ENCODE results near the gene APOBR. TPM values are rescaled to one million over a fixed set of nuclear protein-coding genes. Genes with fewer than 3 reads are reported as not detected.

APOBR gene
- total RNA-seq, 1 experiment from 2014 or later = 0.05 TPM

- no peak overlapping the region for H3K9ac ChIP-seq (ENCODE audit: low read length)
- H3K79me2 ChIP-seq (ENCODE audit: insufficient read depth, low read length) = no peaks in the 10 kb centered on the region
- BruUV-seq (replicated peaks) = no TSS peak
- peaks cover 0 to 12% of the 10 kb centered on the region in 2 experiments; a peak in 3 of 4 replicates for H3K4me1 ChIP-seq (ENCODE audit: control insufficient read depth in 1 of 2, insufficient read depth in 2 of 2, low read length in 2 of 2)
- H3K27me3 ChIP-seq (ENCODE audit: insufficient read depth, low read length) = no peaks in the 10 kb centered on the region
- TF ChIP-seq ELF1 (IDR thresholded peaks at IDR 0.05; ENCODE audit: borderline replicate concordance, low read depth) (no peak), CBX3 (IDR thresholded peaks at IDR 0.05; ENCODE audit: low read depth) (no peak), EZH2 (IDR thresholded peaks at IDR 0.05) (no peak), POLR2AphosphoS5 (IDR thresholded peaks at IDR 0.05; ENCODE audit: low read depth, low read length) (no peak), EGR1 (IDR thresholded peaks at IDR 0.05; ENCODE audit: low read depth) (no peak), EZH2phosphoT487 (IDR thresholded peaks at IDR 0.05; ENCODE audit: borderline replicate concordance) (no peak), REST (IDR thresholded peaks at IDR 0.05; ENCODE audit: low read depth) (no peak), YY1 (IDR thresholded peaks at IDR 0.05; ENCODE audit: extremely low read depth, insufficient replicate concordance, low read depth, low read length) (no peak), FOSL1 (IDR thresholded peaks at IDR 0.05; ENCODE audit: low read depth) (no peak), POLR2A (IDR thresholded peaks at IDR 0.05; ENCODE audit: borderline replicate concordance, extremely low read depth, insufficient read depth, insufficient read length) (no peak), RAD21 (IDR thresholded peaks at IDR 0.05; ENCODE audit: low read depth) (no peak), ZFX (IDR thresholded peaks at IDR 0.05) (no peak), ZBTB33 (IDR thresholded peaks at IDR 0.05; ENCODE audit: extremely low read depth, insufficient replicate concordance, low read length) (no peak), CEBPB (IDR thresholded peaks at IDR 0.05; ENCODE audit: low read depth) (no peak), ZNF274 (IDR thresholded peaks at IDR 0.05; ENCODE audit: low read depth, low read length) (no peak), SRF (IDR thresholded peaks at IDR 0.05; ENCODE audit: low read depth) (no peak), SIN3A (IDR thresholded peaks at IDR 0.05; ENCODE audit: low read depth) (no peak)
- TF ChIP-seq, protein P1, sequence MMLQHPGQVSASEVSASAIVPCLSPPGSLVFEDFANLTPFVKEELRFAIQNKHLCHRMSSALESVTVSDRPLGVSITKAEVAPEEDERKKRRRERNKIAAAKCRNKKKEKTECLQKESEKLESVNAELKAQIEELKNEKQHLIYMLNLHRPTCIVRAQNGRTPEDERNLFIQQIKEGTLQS (IDR thresholded peaks at IDR 0.05) = no peak
- TF ChIP-seq, protein P2, sequence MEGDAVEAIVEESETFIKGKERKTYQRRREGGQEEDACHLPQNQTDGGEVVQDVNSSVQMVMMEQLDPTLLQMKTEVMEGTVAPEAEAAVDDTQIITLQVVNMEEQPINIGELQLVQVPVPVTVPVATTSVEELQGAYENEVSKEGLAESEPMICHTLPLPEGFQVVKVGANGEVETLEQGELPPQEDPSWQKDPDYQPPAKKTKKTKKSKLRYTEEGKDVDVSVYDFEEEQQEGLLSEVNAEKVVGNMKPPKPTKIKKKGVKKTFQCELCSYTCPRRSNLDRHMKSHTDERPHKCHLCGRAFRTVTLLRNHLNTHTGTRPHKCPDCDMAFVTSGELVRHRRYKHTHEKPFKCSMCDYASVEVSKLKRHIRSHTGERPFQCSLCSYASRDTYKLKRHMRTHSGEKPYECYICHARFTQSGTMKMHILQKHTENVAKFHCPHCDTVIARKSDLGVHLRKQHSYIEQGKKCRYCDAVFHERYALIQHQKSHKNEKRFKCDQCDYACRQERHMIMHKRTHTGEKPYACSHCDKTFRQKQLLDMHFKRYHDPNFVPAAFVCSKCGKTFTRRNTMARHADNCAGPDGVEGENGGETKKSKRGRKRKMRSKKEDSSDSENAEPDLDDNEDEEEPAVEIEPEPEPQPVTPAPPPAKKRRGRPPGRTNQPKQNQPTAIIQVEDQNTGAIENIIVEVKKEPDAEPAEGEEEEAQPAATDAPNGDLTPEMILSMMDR (IDR thresholded peaks at IDR 0.05 in 2 of 3, conservative IDR thresholded peaks at IDR 0.05 in 1 of 3; ENCODE audit: borderline replicate concordance in 1 of 3, insufficient read depth in 1 of 3, low read depth in 2 of 3, low read length in 2 of 3) = no peak
- H4K20me1 ChIP-seq (ENCODE audit: insufficient read depth) = no peaks in the 10 kb centered on the region
- ATAC-seq = no peak
- intact Hi-C loops (cut with micrococcal nuclease) = no loop called here
- ChIA-PET RAD21 (ENCODE audit: low non-redundant PET in 1 of 2, low total read pairs in 2 of 2, uncharacterized antibody in 2 of 2, unreplicated experiment in 2 of 2) (no interaction called here), POLR2A (no interaction called here), CTCF (no interaction called here)
- no peaks in the 10 kb centered on the region for H3K9me3 ChIP-seq (ENCODE audit: control insufficient read depth in 1 of 2, insufficient read depth in 1 of 2, low read depth in 1 of 2, low read length in 2 of 2)
- H2AFZ ChIP-seq (ENCODE audit: low read depth, low read length, poor library complexity, severe bottlenecking) = peak overlapping the region; percentile 63
- no peak overlapping the region for H3K4me3 ChIP-seq (replicated peaks in 1 of 2; ENCODE audit: low read depth in 1 of 2, low read length in 2 of 2)
- H3K27ac ChIP-seq (ENCODE audit: low read depth, low read length) = no peak overlapping the region
- no peaks in the 10 kb centered on the region for H3K9me2 ChIP-seq (ENCODE audit: insufficient read depth)
- no peak overlapping the region for H3K4me2 ChIP-seq (ENCODE audit: low read length)
- H3K36me3 ChIP-seq (ENCODE audit: control insufficient read depth in 1 of 2, insufficient read depth in 2 of 2, low read length in 2 of 2) = no peaks in the 10 kb centered on the region
- no peak for DNase-seq (ENCODE audit: low read depth, low spot score)
Measured at GRCh38 chr16:28534542-28535373, 40.3 kb downstream of the APOBR start.
